Right hindlimb (tissue), 1 donor: ENCODE results near the gene KLK7.

ENCODE experiments used
- DNase-seq: peaks from one replicate; pipeline ENCODE4 v3.0.0-alpha.2; 2018

Gene KLK7

DNA sequence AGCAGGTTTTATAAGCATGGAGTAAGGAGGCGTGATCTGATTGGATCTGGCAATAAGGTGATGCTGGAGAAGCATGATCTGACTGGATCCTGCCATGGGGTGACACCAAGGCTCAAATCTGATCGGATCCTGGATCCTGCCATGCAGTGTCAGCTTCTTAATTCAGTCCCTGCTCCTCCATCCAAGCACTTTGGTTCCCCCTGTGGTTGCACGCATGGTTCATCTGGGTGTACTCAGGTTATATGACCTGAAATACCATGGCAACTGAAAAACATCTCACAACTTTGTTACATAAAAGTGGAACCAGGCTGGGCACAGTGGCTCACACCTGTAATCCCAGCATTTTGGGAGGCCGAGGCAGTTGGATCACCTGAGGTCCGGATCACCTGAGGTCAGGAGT lies 54.9 kb downstream of the KLK7 start:
- DNase-seq: no peak
